Ramos (cell line): ENCODE results near the gene SERPINH1.

Experiments used
- in situ Hi-C: fragments of 300-500 bp; cut with MboI; formaldehyde crosslinking; loops from one replicate; pipeline ENCODE4 v1.14.3; 2022; ENCODE audit warnings: low sequenced_read_pairs; ENCODE audit not compliant: unreplicated experiment

The SERPINH1 gene

DNA sequence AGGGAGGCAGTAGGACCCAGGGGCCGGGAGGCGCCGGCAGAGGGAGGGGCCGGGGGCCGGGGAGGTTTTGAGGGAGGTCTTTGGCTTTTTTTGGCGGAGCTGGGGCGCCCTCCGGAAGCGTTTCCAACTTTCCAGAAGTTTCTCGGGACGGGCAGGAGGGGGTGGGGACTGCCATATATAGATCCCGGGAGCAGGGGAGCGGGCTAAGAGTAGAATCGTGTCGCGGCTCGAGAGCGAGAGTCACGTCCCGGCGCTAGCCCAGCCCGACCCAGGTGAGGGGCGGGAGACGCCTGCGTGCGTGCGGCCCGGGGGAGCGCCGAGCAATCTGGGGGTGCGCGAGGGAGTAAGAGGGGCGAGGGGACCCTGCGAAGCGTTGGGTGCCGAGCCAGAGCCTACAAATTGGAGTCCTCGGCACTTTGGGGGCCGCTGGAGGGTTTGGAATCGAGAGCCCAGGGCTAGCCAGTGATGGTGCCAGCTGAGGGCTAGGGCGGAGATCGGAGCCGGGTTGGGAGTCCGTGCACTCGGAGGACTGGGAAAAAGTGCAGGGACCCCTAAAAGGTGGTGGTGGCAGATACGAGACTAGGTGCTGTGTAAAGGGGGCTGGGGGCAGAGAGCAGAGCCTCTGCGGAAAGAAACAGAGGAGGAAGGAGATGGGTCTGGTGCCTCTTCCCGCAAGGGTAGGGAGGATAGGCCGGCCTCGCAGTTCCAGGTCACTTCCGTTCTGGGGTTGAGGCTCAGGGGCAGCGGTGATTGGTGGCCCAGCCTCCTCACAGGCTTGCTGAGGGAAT lies at the start of gene SERPINH1:
Gene SERPINH1 (plus strand): TSS at position 206 of the 788 bp plus-strand sequence. CDS start 4,097 bp downstream, outside the sequence.
- in situ Hi-C loops, result no loop called here

- in situ Hi-C loops, result no loop called here
These were observed 48.8 kb upstream of the SERPINH1 start for GRCh38 chr11:75513250-75513649.

- in situ Hi-C loops, result no loop called here
These were observed 47.5 kb upstream of the SERPINH1 start for GRCh38 chr11:75514596-75514995.

DNA sequence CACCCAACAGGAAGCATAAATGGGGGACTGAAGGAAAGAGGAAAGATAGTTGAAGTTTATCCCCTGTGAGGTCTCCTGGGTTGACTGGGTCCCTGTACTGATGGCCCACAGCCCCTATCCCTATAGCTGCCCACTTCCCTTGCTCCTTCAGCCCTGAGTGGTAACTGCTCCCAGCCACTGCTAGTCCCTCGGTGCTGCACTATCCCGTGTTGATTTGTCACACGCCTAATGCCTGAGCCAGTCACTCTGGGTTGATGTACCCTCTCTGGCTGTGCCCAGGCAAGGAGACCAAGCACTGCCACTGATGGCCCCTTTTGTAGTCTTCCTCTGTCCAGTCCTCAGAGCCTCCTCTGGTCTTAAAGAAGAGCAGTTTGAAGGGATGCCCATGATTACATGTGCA lies 45.9 kb upstream of the SERPINH1 start:
- in situ Hi-C loops, result no loop called here

- in situ Hi-C loops, result no loop called here
These were observed 45.2 kb upstream of the SERPINH1 start for GRCh38 chr11:75516886-75517285.

DNA sequence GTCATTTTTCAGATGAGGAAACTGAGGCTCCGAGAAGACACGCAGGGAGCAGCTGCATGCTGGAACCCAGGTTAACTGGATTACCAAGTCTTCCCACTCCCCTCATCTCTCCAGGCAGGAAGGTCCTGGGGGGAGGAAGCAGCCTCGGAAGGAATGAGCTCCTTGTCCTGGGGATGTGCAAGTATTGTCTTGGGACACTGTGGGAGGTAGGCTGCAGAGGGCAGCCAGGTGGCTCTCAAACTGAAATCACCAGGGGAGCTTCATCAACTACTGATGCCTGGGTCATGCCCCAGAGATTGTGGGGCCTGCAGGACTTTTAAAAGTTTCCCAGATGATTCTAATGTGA lies 43.9 kb upstream of the SERPINH1 start:
- in situ Hi-C loops, result no loop called here

GRCh38 chr11:75518771-75519653 lies 43.0 kb upstream of the SERPINH1 start:
- in situ Hi-C loops, result no loop called here

DNA sequence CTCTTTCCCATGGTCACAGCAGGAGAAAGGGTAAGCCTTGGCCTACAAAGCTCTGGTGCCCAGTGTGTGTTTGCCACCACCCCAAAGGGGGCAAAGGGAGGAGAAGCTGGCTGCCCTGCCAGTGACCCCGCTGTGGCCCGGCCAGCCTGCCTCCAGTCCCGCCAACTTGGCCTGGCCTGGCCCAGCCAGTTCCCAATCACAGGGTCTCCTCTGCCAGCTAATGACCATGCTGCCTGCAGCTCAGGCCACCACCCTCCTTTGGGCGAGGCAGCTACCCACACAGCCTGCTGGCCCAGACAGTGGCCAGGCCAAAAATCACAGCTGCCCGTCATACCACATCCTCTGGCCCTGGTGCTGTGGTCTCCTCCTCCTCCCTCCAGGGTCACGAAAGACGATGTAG lies 41.4 kb upstream of the SERPINH1 start:
- in situ Hi-C loops, result no loop called here

DNA sequence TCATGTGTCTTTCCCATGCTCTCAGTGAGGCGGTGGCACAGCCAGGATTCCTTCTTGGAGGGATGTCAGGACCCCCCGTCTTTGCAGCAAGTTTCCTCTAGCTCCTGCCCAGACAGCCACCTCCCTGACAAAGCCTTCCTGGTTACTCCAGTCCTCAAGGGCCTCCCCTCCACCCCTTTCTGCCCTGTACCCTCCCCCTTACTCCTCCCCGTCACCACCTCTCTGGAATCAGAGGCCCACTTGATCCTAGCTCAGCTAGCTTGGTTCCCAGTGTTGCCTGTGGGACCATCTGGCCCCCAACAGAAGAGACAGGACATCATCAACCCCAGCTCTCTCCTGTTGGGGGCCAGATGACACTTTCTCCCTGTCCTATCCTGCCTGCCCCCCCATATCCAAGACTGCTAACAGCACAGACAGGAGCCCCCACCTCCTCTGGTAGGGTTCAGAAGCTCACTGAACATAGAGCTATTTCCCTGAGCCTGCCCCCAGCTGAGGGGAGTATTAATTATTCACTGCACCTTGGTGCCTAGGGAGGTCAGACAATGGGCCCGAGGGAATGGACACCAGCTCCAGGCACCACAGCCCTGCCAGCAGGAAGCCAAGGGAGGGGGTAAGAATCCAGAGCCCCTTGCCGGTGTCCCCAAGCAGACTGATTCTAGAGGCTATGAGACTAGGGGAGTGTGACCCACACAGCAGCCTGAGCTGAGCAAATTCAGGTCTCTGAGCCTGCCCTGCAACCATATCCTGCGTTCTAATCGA lies 39.6 kb upstream of the SERPINH1 start:
- in situ Hi-C loops, result no loop called here

DNA sequence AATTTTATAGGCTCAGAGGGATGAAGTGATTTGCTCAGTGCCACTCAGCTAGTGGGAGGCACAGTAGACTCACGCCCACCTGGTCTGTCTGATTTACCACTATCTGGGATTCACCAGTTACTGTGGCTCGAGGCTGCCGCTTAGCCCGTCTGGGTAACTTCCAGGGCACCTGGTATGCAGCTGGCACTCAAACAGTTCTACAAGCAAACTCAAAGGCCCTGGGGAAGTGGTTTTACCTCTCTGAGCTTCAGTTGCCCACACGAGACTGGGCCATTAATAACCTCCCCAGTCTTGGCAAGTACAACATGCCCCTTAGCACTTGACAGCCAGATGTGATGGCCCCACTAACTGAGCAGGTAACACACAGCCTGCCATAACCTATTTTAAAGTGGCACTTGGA lies 38.9 kb upstream of the SERPINH1 start:
- in situ Hi-C loops, result no loop called here

DNA sequence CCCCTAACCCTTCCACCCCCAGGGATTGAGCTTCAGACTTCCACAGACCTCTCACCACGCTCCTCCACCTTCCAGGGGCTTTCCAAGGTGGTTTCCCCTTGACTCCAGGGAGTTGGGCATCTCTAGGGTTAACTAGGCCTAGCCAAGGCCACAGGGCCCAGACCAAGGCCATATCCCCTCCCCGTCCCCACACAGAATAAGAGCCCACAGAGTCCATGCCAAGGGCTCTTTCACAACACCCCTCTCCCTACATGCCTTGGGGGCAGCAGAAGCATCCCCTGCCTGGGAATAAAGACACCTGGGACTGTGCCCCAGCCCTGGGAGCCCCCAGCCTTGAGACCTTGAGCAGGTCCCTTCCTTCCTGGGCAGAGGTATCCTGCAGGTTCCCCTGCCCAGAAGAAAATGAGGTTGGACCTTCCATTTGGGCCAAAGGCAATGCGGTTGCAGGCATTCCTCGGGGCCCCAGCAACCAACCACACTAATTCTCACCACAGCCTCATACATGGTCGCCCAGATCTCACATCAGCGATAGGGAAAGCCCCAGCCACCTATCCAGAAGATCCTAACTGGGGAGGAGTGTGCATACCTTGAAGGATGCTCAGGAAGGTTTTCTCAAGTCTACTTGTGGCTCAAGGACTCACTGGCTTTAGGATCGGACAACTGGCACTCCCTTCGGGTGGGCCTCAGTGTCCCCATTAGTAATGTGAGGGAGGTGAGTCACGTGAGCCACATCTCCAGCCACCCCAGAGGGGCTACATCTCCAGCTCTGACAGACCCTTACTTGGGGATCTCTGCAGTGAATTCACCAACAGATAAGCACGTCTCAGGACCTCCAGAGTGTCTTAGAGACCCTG lies 38.0 kb upstream of the SERPINH1 start:
- in situ Hi-C loops, result no loop called here

DNA sequence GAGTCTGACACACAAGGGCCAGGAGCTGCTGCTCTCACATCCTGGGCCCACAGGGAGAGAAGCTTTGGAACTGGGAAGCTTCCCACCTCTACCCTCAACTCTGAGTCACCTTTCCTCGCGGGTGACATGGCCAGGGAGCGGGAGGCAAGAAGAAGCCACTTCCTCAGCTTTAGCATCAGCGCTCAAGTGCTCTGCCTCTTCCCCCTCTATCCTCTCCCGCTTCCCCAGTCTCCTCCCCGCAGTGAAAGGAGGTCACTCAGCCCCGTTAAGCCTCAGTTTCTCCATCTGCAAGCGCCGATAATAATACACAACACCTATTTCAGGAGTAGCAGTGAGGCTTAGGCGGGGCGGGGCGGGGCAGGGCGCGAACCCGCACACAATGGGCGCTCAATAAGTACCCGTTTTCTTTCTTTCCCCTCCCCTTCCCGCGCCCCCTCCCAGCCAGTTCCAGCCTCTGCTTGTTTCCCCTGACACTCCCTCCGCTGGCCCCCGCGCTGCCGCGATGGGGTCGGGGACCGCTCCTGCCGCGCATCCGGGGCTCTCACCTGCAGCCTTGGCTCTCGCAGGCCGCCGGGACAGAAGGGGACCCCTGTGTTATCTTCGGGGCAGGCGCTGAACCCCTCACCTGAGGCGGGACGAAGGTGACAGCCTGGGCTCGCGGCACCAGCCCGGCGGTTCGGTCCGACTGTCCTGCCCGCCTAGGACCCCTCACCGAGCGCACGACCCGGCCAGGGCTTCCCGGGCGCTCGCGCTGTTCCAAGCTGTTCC lies 37.2 kb upstream of the SERPINH1 start:
- in situ Hi-C loops, result no loop called here

DNA sequence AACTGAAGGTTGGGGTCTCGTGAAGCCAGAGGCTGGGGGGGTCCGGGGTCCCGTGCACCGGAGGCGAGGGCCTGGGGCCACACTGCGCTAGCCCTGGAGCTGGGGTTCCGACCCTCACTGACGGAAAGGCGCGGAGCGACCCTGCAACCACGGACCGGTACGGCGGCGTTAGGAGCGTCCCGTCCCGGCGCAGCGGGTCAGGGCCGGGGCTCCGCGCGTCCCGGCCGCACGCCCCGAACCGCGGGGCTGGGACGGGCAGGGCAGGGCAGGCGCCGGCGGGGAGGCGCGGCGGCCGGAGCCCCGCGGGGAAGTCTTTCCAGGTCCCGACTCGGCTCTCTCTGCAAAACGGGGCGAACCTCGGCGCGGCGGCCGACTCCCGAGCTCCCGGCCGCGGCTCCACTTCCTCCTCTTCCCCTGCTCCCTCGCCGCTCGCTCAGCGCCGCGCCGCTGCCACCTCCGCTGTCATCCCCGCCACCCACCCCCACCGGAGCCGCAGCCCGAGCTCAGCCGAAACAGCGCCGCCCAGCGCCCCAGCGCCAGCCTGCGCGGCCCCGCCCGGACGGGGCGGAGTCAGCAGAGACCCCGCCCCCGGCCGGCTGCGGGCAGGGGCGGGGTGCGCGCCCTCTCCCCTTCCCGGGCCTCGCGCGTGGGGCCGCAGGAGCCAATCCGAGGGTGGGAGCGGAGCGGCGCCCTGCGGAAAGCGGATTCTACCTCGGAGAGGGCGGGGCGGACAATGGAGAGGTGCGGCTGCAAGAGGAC lies 36.4 kb upstream of the SERPINH1 start, which contains the start of gene GDPD5:
Gene GDPD5 (minus strand): TSS at position 509 of the 759 bp plus-strand sequence. CDS start 48,206 bp downstream, outside the sequence.
- in situ Hi-C loops, result no loop called here

DNA sequence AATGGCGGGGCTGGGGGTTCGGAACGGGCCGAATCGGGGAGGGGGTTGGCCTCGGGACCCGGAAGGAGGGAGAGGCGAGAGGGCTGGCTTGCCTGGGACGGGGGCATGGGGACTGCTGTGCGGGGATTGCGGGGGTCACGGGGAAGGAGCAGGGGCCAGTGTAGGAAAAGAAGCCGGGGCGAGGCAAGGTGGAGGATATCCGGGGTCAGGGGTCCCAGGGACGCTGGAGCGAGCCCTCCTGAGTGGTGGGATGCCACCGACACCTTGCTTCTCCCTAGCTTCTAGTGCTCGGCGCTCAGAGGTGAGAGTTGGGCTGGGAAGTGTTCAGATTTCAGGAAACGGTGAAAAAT lies 35.9 kb upstream of the SERPINH1 start:
- in situ Hi-C loops, result no loop called here

DNA sequence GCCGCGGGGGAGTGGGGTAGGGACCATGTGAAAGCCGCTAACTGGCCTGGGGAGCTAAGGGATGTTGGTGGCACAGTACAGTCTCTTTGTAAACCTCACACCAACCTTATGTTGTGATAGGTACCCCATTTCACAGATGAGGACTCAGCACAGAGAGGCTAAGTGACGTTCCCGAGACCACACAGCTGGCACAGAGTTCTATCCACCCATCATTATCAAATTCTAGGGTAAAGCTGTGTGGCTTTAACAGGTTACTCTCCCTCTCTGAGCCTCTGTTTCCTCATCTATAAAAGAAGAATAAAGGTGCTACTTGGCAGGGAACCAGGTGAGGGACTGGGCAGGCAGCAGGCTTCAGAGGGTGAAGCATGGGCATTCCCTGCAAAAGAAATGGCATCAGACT lies 34.9 kb upstream of the SERPINH1 start:
- in situ Hi-C loops, result no loop called here

DNA sequence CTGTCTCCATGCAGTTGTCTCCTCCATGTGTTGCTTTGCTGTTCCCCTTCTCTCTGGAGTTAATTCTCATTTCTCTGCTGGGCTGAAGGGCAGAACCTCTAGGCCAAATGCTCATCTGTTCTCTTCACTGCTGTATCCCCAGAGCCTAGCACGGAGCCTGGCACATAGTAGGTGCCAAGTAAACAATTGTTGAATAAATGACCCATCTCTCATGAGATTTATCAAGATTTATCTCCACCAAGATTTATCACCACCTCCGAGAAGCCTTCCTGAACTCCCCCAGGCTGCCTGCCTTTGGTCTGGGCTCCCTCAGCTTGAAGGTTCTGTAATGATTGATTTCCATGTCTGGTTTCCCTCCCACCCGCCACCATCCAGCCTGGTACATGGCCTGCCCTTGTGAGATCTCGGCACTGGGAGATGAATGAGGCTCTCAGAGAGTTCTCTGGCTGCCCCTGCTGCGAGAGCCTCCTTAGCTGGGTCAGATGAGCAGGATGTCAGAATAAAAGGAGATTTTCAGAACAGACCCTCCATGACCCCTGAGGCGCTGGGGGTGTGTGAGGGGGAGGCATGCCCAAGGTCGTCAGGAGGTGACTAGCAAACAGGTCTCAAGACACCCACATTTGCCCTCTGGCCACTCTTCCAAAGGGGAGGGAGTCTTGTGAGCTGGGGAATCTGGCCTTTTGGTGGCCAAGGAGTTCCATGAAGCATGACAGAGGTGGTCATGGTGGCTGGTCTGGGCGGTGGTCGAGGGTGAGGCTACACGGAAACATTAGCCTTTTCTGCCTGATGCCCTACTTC lies 33.9 kb upstream of the SERPINH1 start:
- in situ Hi-C loops, result no loop called here

- in situ Hi-C loops, result loop anchor here (5.0 kb wide), 1 partner anchor 83 kb away; no protein-coding TSS in a partner anchor
These were observed 31.5 kb upstream of the SERPINH1 start for GRCh38 chr11:75530577-75530976.
